ENCODE results near the gene LRRC61. TPM values are rescaled to one million over a fixed set of nuclear protein-coding genes. Genes with fewer than 3 reads are reported as not detected.

Gene LRRC61
- total and polyA plus RNA-seq, 2 experiments from 2014 or later, result 34.7 to 75.2 TPM

DNA sequence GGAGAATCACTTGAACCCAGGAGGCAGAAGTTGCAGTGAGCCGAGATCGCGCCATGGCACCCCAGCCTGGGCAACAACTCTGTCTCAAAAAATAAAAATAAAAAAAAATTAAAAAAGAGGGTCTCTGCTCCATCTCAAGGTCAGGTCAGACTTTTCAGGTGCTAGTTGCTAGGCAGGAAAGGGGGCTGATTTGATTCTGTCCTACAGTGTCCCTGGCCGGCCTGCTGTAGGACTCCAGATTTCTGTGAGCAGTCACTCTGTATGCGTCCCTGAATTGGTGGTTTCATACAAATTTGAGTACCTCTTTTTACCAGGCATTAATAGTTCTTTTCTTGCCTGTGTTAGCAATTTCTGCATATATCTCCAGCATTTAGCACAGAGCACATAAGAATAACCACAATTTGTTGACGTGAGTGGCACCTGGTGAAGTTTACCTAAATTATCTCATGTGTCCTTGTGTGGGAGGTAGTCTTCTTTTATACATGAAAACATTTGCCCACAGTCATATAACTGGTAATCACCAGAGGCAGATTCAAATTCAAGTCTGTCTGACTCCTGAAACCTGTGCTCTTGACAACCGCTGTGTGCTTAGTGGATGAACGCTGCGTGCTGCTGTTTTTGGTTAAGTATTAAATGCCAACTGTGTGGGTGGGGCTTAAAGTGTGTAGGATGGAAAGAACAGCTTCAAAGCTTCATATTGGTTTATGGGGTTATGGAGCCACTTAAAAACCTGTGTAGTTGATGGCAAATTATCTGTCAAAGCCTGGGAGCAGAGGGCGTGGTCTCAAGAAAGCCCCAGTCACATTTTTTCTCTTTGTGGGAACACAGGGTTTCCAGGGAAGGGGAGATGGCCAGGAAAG is 52.7 kb downstream of the LRRC61 start:
- peaks cover 38% of the 10 kb centered on the region for H3K36me3 Mint-ChIP-seq (ENCODE audit: low read depth)
- H3K27me3 Mint-ChIP-seq (ENCODE audit: insufficient read depth, low read depth, poor library complexity), result peaks cover 25% of the 10 kb centered on the region
- H3K27me3 ChIP-seq (ENCODE audit: insufficient read depth), result no peaks in the 10 kb centered on the region
- peak overlapping the region; percentile 49 for H3K27ac Mint-ChIP-seq
- no peak overlapping the region for H3K4me3 ChIP-seq
- no peak overlapping the region; the same call in 2 of the 3 replicates for H3K4me3 Mint-ChIP-seq
- no peak overlapping the region for H2AFZ ChIP-seq
- H3K27ac ChIP-seq (ENCODE audit: low read depth), result peak overlapping the region; percentile 97
- peaks cover 33% of the 10 kb centered on the region for H3K79me2 ChIP-seq (replicated peaks; ENCODE audit: insufficient read depth)
- peaks cover under 1% of the 10 kb centered on the region for H4K20me1 ChIP-seq (replicated peaks; ENCODE audit: insufficient read depth)
- peaks cover 46% of the 10 kb centered on the region for H3F3A ChIP-seq (replicated peaks; ENCODE audit: low read depth)
- no peak for ATAC-seq
- H3K4me2 ChIP-seq, result 0 out of 2 replicates have a peak overlapping the region, but pooled peaks have one; percentile 43
- no peaks in the 10 kb centered on the region for H3K9me2 ChIP-seq (ENCODE audit: insufficient read depth)
- H3K9me3 Mint-ChIP-seq, result no peaks in the 10 kb centered on the region
- TF ChIP-seq STAT1 (IDR thresholded peaks at IDR 0.05; ENCODE audit: unreplicated experiment), result no peak
- TF ChIP-seq, protein P1, sequence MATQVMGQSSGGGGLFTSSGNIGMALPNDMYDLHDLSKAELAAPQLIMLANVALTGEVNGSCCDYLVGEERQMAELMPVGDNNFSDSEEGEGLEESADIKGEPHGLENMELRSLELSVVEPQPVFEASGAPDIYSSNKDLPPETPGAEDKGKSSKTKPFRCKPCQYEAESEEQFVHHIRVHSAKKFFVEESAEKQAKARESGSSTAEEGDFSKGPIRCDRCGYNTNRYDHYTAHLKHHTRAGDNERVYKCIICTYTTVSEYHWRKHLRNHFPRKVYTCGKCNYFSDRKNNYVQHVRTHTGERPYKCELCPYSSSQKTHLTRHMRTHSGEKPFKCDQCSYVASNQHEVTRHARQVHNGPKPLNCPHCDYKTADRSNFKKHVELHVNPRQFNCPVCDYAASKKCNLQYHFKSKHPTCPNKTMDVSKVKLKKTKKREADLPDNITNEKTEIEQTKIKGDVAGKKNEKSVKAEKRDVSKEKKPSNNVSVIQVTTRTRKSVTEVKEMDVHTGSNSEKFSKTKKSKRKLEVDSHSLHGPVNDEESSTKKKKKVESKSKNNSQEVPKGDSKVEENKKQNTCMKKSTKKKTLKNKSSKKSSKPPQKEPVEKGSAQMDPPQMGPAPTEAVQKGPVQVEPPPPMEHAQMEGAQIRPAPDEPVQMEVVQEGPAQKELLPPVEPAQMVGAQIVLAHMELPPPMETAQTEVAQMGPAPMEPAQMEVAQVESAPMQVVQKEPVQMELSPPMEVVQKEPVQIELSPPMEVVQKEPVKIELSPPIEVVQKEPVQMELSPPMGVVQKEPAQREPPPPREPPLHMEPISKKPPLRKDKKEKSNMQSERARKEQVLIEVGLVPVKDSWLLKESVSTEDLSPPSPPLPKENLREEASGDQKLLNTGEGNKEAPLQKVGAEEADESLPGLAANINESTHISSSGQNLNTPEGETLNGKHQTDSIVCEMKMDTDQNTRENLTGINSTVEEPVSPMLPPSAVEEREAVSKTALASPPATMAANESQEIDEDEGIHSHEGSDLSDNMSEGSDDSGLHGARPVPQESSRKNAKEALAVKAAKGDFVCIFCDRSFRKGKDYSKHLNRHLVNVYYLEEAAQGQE (IDR thresholded peaks at IDR 0.05; ENCODE audit: unreplicated experiment), result no peak
- TF ChIP-seq, protein P2, sequence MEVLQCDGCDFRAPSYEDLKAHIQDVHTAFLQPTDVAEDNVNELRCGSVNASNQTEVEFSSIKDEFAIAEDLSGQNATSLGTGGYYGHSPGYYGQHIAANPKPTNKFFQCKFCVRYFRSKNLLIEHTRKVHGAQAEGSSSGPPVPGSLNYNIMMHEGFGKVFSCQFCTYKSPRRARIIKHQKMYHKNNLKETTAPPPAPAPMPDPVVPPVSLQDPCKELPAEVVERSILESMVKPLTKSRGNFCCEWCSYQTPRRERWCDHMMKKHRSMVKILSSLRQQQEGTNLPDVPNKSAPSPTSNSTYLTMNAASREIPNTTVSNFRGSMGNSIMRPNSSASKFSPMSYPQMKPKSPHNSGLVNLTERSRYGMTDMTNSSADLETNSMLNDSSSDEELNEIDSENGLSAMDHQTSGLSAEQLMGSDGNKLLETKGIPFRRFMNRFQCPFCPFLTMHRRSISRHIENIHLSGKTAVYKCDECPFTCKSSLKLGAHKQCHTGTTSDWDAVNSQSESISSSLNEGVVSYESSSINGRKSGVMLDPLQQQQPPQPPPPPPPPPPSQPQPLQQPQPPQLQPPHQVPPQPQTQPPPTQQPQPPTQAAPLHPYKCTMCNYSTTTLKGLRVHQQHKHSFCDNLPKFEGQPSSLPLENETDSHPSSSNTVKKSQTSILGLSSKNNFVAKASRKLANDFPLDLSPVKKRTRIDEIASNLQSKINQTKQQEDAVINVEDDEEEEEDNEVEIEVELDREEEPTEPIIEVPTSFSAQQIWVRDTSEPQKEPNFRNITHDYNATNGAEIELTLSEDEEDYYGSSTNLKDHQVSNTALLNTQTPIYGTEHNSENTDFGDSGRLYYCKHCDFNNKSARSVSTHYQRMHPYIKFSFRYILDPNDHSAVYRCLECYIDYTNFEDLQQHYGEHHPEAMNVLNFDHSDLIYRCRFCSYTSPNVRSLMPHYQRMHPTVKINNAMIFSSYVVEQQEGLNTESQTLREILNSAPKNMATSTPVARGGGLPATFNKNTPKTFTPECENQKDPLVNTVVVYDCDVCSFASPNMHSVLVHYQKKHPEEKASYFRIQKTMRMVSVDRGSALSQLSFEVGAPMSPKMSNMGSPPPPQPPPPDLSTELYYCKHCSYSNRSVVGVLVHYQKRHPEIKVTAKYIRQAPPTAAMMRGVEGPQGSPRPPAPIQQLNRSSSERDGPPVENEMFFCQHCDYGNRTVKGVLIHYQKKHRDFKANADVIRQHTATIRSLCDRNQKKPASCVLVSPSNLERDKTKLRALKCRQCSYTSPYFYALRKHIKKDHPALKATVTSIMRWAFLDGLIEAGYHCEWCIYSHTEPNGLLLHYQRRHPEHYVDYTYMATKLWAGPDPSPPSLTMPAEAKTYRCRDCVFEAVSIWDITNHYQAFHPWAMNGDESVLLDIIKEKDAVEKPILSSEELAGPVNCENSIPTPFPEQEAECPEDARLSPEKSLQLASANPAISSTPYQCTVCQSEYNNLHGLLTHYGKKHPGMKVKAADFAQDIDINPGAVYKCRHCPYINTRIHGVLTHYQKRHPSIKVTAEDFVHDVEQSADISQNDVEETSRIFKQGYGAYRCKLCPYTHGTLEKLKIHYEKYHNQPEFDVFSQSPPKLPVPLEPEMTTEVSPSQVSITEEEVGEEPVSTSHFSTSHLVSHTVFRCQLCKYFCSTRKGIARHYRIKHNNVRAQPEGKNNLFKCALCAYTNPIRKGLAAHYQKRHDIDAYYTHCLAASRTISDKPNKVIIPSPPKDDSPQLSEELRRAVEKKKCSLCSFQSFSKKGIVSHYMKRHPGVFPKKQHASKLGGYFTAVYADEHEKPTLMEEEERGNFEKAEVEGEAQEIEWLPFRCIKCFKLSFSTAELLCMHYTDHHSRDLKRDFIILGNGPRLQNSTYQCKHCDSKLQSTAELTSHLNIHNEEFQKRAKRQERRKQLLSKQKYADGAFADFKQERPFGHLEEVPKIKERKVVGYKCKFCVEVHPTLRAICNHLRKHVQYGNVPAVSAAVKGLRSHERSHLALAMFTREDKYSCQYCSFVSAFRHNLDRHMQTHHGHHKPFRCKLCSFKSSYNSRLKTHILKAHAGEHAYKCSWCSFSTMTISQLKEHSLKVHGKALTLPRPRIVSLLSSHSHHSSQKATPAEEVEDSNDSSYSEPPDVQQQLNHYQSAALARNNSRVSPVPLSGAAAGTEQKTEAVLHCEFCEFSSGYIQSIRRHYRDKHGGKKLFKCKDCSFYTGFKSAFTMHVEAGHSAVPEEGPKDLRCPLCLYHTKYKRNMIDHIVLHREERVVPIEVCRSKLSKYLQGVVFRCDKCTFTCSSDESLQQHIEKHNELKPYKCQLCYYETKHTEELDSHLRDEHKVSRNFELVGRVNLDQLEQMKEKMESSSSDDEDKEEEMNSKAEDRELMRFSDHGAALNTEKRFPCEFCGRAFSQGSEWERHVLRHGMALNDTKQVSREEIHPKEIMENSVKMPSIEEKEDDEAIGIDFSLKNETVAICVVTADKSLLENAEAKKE (CRISPR knock-in tag; IDR thresholded peaks at IDR 0.05), result no peak
- TF ChIP-seq, protein P3, sequence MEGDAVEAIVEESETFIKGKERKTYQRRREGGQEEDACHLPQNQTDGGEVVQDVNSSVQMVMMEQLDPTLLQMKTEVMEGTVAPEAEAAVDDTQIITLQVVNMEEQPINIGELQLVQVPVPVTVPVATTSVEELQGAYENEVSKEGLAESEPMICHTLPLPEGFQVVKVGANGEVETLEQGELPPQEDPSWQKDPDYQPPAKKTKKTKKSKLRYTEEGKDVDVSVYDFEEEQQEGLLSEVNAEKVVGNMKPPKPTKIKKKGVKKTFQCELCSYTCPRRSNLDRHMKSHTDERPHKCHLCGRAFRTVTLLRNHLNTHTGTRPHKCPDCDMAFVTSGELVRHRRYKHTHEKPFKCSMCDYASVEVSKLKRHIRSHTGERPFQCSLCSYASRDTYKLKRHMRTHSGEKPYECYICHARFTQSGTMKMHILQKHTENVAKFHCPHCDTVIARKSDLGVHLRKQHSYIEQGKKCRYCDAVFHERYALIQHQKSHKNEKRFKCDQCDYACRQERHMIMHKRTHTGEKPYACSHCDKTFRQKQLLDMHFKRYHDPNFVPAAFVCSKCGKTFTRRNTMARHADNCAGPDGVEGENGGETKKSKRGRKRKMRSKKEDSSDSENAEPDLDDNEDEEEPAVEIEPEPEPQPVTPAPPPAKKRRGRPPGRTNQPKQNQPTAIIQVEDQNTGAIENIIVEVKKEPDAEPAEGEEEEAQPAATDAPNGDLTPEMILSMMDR (conservative IDR thresholded peaks at IDR 0.05; ENCODE audit: low read depth in 2 of 2), result no peak
- H3K4me1 Mint-ChIP-seq, result peaks cover 66% of the 10 kb centered on the region
- H3K4me1 ChIP-seq (ENCODE audit: insufficient read depth), result peaks cover 43% of the 10 kb centered on the region
- H3K36me3 ChIP-seq (ENCODE audit: insufficient read depth), result no peaks in the 10 kb centered on the region
- no peak for DNase-seq (ENCODE audit: low spot score)
